ENCODE results near the gene MAPT.

The MAPT gene

DNA sequence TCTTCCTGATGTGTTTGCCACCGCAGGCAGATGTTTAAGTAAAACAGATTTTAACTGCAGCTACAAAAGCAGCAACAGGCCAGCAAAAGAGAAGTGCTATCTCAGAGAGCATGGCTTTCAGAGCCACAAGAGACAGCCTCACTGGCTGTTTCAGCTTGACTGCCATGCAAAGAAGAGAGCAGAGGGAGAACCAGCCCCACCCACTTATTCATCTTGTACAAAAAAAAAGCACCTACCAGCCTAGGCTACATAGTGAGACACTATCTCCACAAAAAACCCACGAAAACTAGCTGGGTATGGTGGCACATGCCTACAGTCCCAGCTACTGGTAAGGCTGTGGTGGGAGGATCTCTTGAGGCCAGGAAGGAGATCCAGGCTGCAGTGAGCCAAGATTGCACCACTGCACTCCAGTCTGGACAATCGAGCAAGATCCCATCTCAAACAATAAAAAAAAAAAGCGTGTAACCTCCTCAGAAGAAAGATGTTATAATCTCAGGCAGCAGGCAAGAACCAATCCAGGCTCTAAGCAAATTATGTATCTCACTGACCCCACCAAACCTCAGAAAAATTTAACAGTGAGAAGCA lies 134.7 kb downstream of the MAPT start:
- Histone ChIP-seq H3K36me3 (ENCODE audit: control insufficient read depth, insufficient read depth, low read length) (peaks cover 32% of the 10 kb centered on the region), H3K4me3 (replicated peaks; ENCODE audit: low read depth, low read length) (no peak overlapping the region), H3K27me3 (replicated peaks; ENCODE audit: control insufficient read depth, insufficient read depth, low read length) (no peaks in the 10 kb centered on the region)
- no peak for DNase-seq (ENCODE audit: extremely low read depth, insufficient read length)
- TF ChIP-seq, protein P1, sequence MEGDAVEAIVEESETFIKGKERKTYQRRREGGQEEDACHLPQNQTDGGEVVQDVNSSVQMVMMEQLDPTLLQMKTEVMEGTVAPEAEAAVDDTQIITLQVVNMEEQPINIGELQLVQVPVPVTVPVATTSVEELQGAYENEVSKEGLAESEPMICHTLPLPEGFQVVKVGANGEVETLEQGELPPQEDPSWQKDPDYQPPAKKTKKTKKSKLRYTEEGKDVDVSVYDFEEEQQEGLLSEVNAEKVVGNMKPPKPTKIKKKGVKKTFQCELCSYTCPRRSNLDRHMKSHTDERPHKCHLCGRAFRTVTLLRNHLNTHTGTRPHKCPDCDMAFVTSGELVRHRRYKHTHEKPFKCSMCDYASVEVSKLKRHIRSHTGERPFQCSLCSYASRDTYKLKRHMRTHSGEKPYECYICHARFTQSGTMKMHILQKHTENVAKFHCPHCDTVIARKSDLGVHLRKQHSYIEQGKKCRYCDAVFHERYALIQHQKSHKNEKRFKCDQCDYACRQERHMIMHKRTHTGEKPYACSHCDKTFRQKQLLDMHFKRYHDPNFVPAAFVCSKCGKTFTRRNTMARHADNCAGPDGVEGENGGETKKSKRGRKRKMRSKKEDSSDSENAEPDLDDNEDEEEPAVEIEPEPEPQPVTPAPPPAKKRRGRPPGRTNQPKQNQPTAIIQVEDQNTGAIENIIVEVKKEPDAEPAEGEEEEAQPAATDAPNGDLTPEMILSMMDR (IDR thresholded peaks at IDR 0.05; ENCODE audit: insufficient read depth, low read length, poor library complexity, severe bottlenecking): no peak

GRCh38 chr17:46029627-46030026 lies 135.3 kb downstream of the MAPT start:
- Histone ChIP-seq H3K27me3 (replicated peaks; ENCODE audit: control insufficient read depth, insufficient read depth, low read length) (no peaks in the 10 kb centered on the region), H3K36me3 (ENCODE audit: control insufficient read depth, insufficient read depth, low read length) (peaks cover 35% of the 10 kb centered on the region), H3K4me3 (replicated peaks; ENCODE audit: low read depth, low read length) (no peak overlapping the region)
- TF ChIP-seq, protein P1 (IDR thresholded peaks at IDR 0.05; ENCODE audit: insufficient read depth, low read length, poor library complexity, severe bottlenecking): no peak
- no peak for DNase-seq (ENCODE audit: extremely low read depth, insufficient read length)

DNA sequence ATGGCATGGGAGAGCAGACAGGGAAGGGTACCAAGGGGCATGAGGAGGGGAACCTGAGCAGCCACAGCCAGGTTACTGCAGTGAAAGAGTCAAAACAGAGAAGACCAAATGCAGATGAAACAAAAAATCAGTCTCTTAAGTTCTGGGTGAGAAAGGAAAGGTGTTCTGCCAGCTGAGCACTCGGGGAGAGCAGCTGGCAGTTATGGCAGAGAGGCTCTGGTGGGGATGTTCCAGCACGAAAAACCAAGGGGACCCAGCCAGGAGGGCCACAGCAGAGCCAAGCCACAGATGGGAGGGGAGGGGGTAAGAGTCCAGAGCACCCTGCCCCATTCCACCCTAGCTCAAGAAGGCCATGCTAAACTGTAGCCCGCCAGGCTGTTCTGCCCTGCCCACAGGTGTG lies 136.4 kb downstream of the MAPT start:
- no peak for DNase-seq (ENCODE audit: extremely low read depth, insufficient read length)
- no peak overlapping the region for H3K4me3 ChIP-seq (replicated peaks; ENCODE audit: low read depth, low read length)
- H3K36me3 ChIP-seq (ENCODE audit: control insufficient read depth, insufficient read depth, low read length): peaks cover 35% of the 10 kb centered on the region

DNA sequence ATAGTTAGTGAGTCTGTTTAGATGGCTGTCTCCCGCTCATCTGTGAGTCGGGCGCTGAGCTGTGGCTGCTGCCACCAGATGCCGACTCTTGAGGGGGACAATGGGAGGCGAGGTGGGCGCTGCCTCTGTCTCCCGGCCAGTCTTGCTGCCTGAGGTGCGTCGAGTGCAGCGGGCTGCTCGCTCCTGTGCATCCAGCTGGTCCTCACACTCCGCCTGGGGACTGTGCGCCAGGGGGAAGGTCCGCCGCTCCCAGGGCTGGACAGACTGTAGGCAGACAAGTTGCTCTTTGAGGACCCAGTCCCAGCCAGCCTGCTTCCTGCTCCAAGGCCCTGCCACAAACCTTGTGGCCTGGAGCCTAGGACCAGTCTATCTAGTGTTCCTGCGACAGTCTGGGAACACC lies 137.1 kb downstream of the MAPT start:
- DNase-seq (ENCODE audit: extremely low read depth, insufficient read length): no peak
- TF ChIP-seq, protein P1 (IDR thresholded peaks at IDR 0.05; ENCODE audit: insufficient read depth, low read length, poor library complexity, severe bottlenecking): no peak
- H3K27me3 ChIP-seq (replicated peaks; ENCODE audit: control insufficient read depth, insufficient read depth, low read length): no peaks in the 10 kb centered on the region
- H3K36me3 ChIP-seq (ENCODE audit: control insufficient read depth, insufficient read depth, low read length): peaks cover 35% of the 10 kb centered on the region
- H3K4me3 ChIP-seq (replicated peaks; ENCODE audit: low read depth, low read length): no peak overlapping the region

More for the DNA sequence above, 136.4 kb downstream of the MAPT start:
- TF ChIP-seq, protein P1 (IDR thresholded peaks at IDR 0.05; ENCODE audit: insufficient read depth, low read length, poor library complexity, severe bottlenecking): no peak
- H3K27me3 ChIP-seq (replicated peaks; ENCODE audit: control insufficient read depth, insufficient read depth, low read length): no peaks in the 10 kb centered on the region

- no peaks in the 10 kb centered on the region for H3K27me3 ChIP-seq (replicated peaks; ENCODE audit: control insufficient read depth, insufficient read depth, low read length)
- no peak for DNase-seq (ENCODE audit: extremely low read depth, insufficient read length)
- TF ChIP-seq, protein P1 (IDR thresholded peaks at IDR 0.05; ENCODE audit: insufficient read depth, low read length, poor library complexity, severe bottlenecking): no peak
- no peak overlapping the region for H3K4me3 ChIP-seq (replicated peaks; ENCODE audit: low read depth, low read length)
- peaks cover 35% of the 10 kb centered on the region for H3K36me3 ChIP-seq (ENCODE audit: control insufficient read depth, insufficient read depth, low read length)
Measured at GRCh38 chr17:46031920-46032319, 137.6 kb downstream of the MAPT start.

DNA sequence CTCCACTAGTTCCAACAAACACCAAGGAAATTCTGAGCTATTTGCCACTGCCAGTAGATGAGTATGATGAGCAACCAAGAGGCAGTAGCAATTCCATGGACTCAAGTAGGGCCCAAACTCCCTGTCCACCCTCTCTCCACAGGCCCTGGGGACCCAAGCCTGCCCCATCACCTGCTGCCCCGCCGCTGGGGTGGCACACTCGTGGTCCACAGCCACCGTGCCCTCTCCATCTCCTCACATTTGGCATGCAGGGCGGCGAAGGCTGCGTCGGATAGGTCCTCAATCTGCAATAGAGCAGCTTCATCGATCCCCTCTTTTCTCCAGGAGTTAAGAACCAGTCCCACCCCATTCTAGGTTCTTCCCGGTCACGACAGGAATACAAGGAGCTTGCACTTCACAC lies 138.6 kb downstream of the MAPT start:
- no peak for DNase-seq (ENCODE audit: extremely low read depth, insufficient read length)
- Histone ChIP-seq H3K27me3 (replicated peaks; ENCODE audit: control insufficient read depth, insufficient read depth, low read length) (no peaks in the 10 kb centered on the region), H3K4me3 (replicated peaks; ENCODE audit: low read depth, low read length) (no peak overlapping the region), H3K36me3 (ENCODE audit: control insufficient read depth, insufficient read depth, low read length) (peaks cover 31% of the 10 kb centered on the region)
- TF ChIP-seq, protein P1 (IDR thresholded peaks at IDR 0.05; ENCODE audit: insufficient read depth, low read length, poor library complexity, severe bottlenecking): no peak

Measured in GM06990 (cell line).